Naive thymus-derived CD4-positive, alpha-beta T cell (primary cell): ENCODE results near the gene S100A16. TPM values are rescaled to one million over a fixed set of nuclear protein-coding genes. Genes with fewer than 3 reads are reported as not detected.
"Not testable (repeated sequence)": the region's sequence is repeated elsewhere in the genome, so short reads cannot be mapped to it uniquely, and the experiment has no call there.

Experiments
- ATAC-seq: fragments of 150-1000 bp; cut with Tn5 transposase; 2 replicates; pipeline ENCODE4 v1.10.0; 2021; ENCODE audit warnings: mild to moderate bottlenecking, moderate library complexity
- CTCF ChIA-PET: fragments of 350-600 bp; sonication (Branson Sonifier 250); formaldehyde crosslinking; loops from one replicate; lab custom pipeline; 2021; ENCODE audit warnings: antibody characterized with exemption; lab: Charles Lee
- POLR2A ChIA-PET: fragments of 350-600 bp; sonication (Branson Sonifier 250); formaldehyde crosslinking; loops from one replicate; lab custom pipeline; 2021; ENCODE audit warnings: antibody characterized with exemption, inconsistent platforms; lab: Charles Lee
- DNase-seq, 9 donors: peaks; one replicate each; pipeline versions ENCODE4 v3.0.0 to v3.0.0-alpha.2; 2020 to 2022; ENCODE audit warnings: mixed read lengths in 1 of 9
- H3K27ac ChIP-seq: one replicate; pipeline ENCODE4 v1.7.0; 2013; ENCODE audit warnings: mild to moderate bottlenecking, low read depth, low read length, moderate library complexity
- H3K27me3 ChIP-seq, 2 donors: one replicate each; pipeline ENCODE4 v1.7.0; 2013; ENCODE audit warnings: low read length in 2 of 2, mild to moderate bottlenecking in 2 of 2, moderate library complexity in 2 of 2; ENCODE audit not compliant: control insufficient read depth in 2 of 2, insufficient read depth in 2 of 2
- H3K36me3 ChIP-seq, 3 experiments: 1 replicate in 2 of 3; 2 replicates in 1 of 3; pipeline ENCODE4 v1.7.0; 2013; ENCODE audit warnings: low read length in 3 of 3, mild to moderate bottlenecking in 3 of 3, moderate library complexity in 1 of 3; ENCODE audit not compliant: insufficient read depth in 3 of 3, control insufficient read depth in 2 of 3
- H3K4me1 ChIP-seq, 2 donors: one replicate each; pipeline ENCODE4 v1.7.0; 2013; ENCODE audit warnings: low read length in 2 of 2, mild to moderate bottlenecking in 2 of 2, moderate library complexity in 1 of 2; ENCODE audit not compliant: control insufficient read depth in 2 of 2, insufficient read depth in 2 of 2
- H3K4me3 ChIP-seq: 2 replicates; pipeline ENCODE4 v1.7.0; 2013; ENCODE audit warnings: mild to moderate bottlenecking, low read length
- H3K9me3 ChIP-seq, 3 experiments: 1 replicate in 2 of 3; 2 replicates in 1 of 3; pipeline ENCODE4 v1.7.0; 2013; ENCODE audit warnings: low read length in 3 of 3; ENCODE audit not compliant: control insufficient read depth in 2 of 3
- H3K27ac Mint-ChIP-seq, 9 donors: one replicate each; pipeline ENCODE4 v1.8.0; 2020 to 2022; ENCODE audit warnings: mixed read lengths in 9 of 9, mild to moderate bottlenecking in 8 of 9, moderate library complexity in 5 of 9, inconsistent platforms in 2 of 9
- H3K27me3 Mint-ChIP-seq, 5 donors: one replicate each; pipeline ENCODE4 v1.8.0; 2021 to 2022; ENCODE audit warnings: mixed read lengths in 5 of 5, mild to moderate bottlenecking in 1 of 5
- H3K36me3 Mint-ChIP-seq, 5 donors: one replicate each; pipeline ENCODE4 v1.8.0; 2020 to 2022; ENCODE audit warnings: mixed read lengths in 5 of 5, mild to moderate bottlenecking in 3 of 5, inconsistent platforms in 1 of 5
- H3K4me1 Mint-ChIP-seq, 7 donors: one replicate each; pipeline ENCODE4 v1.8.0; 2020 to 2022; ENCODE audit warnings: mixed read lengths in 7 of 7, mild to moderate bottlenecking in 3 of 7, inconsistent platforms in 1 of 7
- H3K4me3 Mint-ChIP-seq, 10 donors: one replicate each; pipeline ENCODE4 v1.8.0; 2020 to 2022; ENCODE audit warnings: mild to moderate bottlenecking in 10 of 10, mixed read lengths in 10 of 10, moderate library complexity in 6 of 10, inconsistent platforms in 2 of 10
- H3K9me3 Mint-ChIP-seq, 11 donors: one replicate each; pipeline ENCODE4 v1.8.0; 2020 to 2022; ENCODE audit warnings: mixed read lengths in 11 of 11, mild to moderate bottlenecking in 4 of 11, inconsistent platforms in 1 of 11, moderate library complexity in 1 of 11
- intact Hi-C, 2 donors: fragments of 100-400 bp; cut with micrococcal nuclease; formaldehyde crosslinking; loops; one replicate each; pipeline ENCODE4 v1.15.1; 2023
- polyA plus RNA-seq, 2 donors: library from polyadenylated mRNA; unstranded; fragments of 300-500 nt; fragmentation: Illumina TruSeq; gene quantifications; one replicate each; pipeline ENCODE4 v1.2.3, GENCODE V29; 2021
- total RNA-seq, 6 experiments: library from RNA in 5 of 6; stranded (reverse) in 5 of 6; gene quantifications; 1 replicate in 5 of 6; 2 replicates in 1 of 6; pipeline ENCODE4 v1.2.3 and lab custom pipeline; 2021 to 2026

The S100A16 gene
- total and polyA plus RNA-seq, 7 experiments from 2014 or later, result not detected

GRCh38 chr1:153583976-153584375 lies 29.0 kb downstream of the S100A16 start:
- H3K9me3 ChIP-seq, result no peaks in the 10 kb centered on the region
- DNase-seq, result no peak
- intact Hi-C loops, result no loop called here
- H3K36me3 Mint-ChIP-seq, result peaks cover 0 to 3% (median 0%) of the 10 kb centered on the region in 5 donors
- no peaks in the 10 kb centered on the region for H3K27me3 ChIP-seq
- no peaks in the 10 kb centered on the region for H3K4me1 ChIP-seq
- peaks cover 5 to 18% (median 6%) of the 10 kb centered on the region in 5 donors for H3K27me3 Mint-ChIP-seq
- no peak overlapping the region for H3K4me3 ChIP-seq
- ATAC-seq, result no peak
- H3K36me3 ChIP-seq, result no peaks in the 10 kb centered on the region
- H3K27ac ChIP-seq, result no peak overlapping the region
- POLR2A ChIA-PET, result no interaction called here
- H3K27ac Mint-ChIP-seq, result peak overlapping the region in 1 of 9 donors; percentile 7
- H3K4me3 Mint-ChIP-seq, result no peak overlapping the region
- CTCF ChIA-PET, result no interaction called here
- H3K4me1 Mint-ChIP-seq, result no peaks in the 10 kb centered on the region
- H3K9me3 Mint-ChIP-seq, result peaks cover 0 to 2% (median 0%) of the 10 kb centered on the region in 11 donors

- ATAC-seq, H3K27ac ChIP-seq, H3K27me3 ChIP-seq, H3K36me3 ChIP-seq, H3K9me3 ChIP-seq, H3K4me3 Mint-ChIP-seq, H3K27ac Mint-ChIP-seq, H3K4me1 ChIP-seq, DNase-seq, intact Hi-C loops, POLR2A ChIA-PET, H3K4me1 Mint-ChIP-seq, H3K4me3 ChIP-seq, H3K9me3 Mint-ChIP-seq, CTCF ChIA-PET, H3K36me3 Mint-ChIP-seq: not testable (repeated sequence)
- peaks cover 5 to 23% (median 10%) of the 10 kb centered on the region in 5 donors for H3K27me3 Mint-ChIP-seq
Observed at GRCh38 chr1:153583514-153583913, 29.4 kb downstream of the S100A16 start.

- H3K27ac Mint-ChIP-seq, CTCF ChIA-PET, H3K27ac ChIP-seq, H3K36me3 ChIP-seq, DNase-seq, H3K9me3 ChIP-seq, intact Hi-C loops, H3K4me1 ChIP-seq, H3K4me3 ChIP-seq, H3K4me3 Mint-ChIP-seq, H3K9me3 Mint-ChIP-seq, ATAC-seq, POLR2A ChIA-PET, H3K4me1 Mint-ChIP-seq, H3K27me3 ChIP-seq, H3K36me3 Mint-ChIP-seq: not testable (repeated sequence)
- peaks cover 5 to 29% (median 17%) of the 10 kb centered on the region in 5 donors for H3K27me3 Mint-ChIP-seq
Observed at GRCh38 chr1:153582836-153583235, 30.1 kb downstream of the S100A16 start.

- Histone ChIP-seq H3K27ac (no peak overlapping the region), H3K4me3 (no peak overlapping the region), H3K9me3 (no peaks in the 10 kb centered on the region), H3K4me1 (no peaks in the 10 kb centered on the region), H3K36me3 (no peaks in the 10 kb centered on the region), H3K27me3 (no peaks in the 10 kb centered on the region)
- no peak for DNase-seq
- no peaks in the 10 kb centered on the region for H3K36me3 Mint-ChIP-seq
- POLR2A ChIA-PET, result no interaction called here
- no peak overlapping the region for H3K4me3 Mint-ChIP-seq
- CTCF ChIA-PET, result no interaction called here
- H3K9me3 Mint-ChIP-seq, result no peaks in the 10 kb centered on the region
- intact Hi-C loops, result loop anchor here in 1 of 2 donors (10.0 kb wide), 1 partner anchor 244 kb away; no protein-coding TSS in a partner anchor
- no peak overlapping the region for H3K27ac Mint-ChIP-seq
- peaks cover 0 to 3% (median 0%) of the 10 kb centered on the region in 7 donors for H3K4me1 Mint-ChIP-seq
- H3K27me3 Mint-ChIP-seq, result peaks cover under 1 to 29% (median 27%) of the 10 kb centered on the region in 5 donors
- no peak for ATAC-seq
Observed at GRCh38 chr1:153578936-153579335, 34.0 kb downstream of the S100A16 start.

GRCh38 chr1:153578490-153578889 lies 34.4 kb downstream of the S100A16 start:
- no peak overlapping the region for H3K27ac Mint-ChIP-seq
- no peak overlapping the region for H3K4me3 Mint-ChIP-seq
- H3K4me1 Mint-ChIP-seq, result peaks cover 0 to 3% (median 0%) of the 10 kb centered on the region in 7 donors
- Histone ChIP-seq H3K4me3 (no peak overlapping the region), H3K9me3 (no peaks in the 10 kb centered on the region), H3K36me3 (no peaks in the 10 kb centered on the region), H3K27ac (no peak overlapping the region), H3K27me3 (no peaks in the 10 kb centered on the region), H3K4me1 (no peaks in the 10 kb centered on the region)
- H3K36me3 Mint-ChIP-seq, result no peaks in the 10 kb centered on the region
- ChIA-PET POLR2A (no interaction called here), CTCF (interaction anchor here (0.9 kb wide), 1 partner anchor 45 kb away, joined by 3 read pairs; no protein-coding TSS in a partner anchor)
- H3K9me3 Mint-ChIP-seq, result no peaks in the 10 kb centered on the region
- H3K27me3 Mint-ChIP-seq, result peaks cover 0 to 29% (median 27%) of the 10 kb centered on the region in 5 donors
- DNase-seq, result no peak
- intact Hi-C loops, result loop anchor here in 1 of 2 donors (10.0 kb wide), 1 partner anchor 244 kb away; no protein-coding TSS in a partner anchor
- no peak for ATAC-seq

GRCh38 chr1:153577624-153578051 lies 35.3 kb downstream of the S100A16 start:
- ATAC-seq (no peak), DNase-seq (no peak)
- intact Hi-C loops, result loop anchor here in 1 of 2 donors (10.0 kb wide), 1 partner anchor 243 kb away; no protein-coding TSS in a partner anchor
- H3K36me3 Mint-ChIP-seq, result no peaks in the 10 kb centered on the region
- H3K9me3 Mint-ChIP-seq, result no peaks in the 10 kb centered on the region
- peaks cover 0 to 29% (median 27%) of the 10 kb centered on the region in 5 donors for H3K27me3 Mint-ChIP-seq
- ChIA-PET POLR2A (interaction anchor here (0.6 kb wide), 2 partner anchors 32 to 306 kb away, joined by 3 read pairs; no protein-coding TSS in a partner anchor), CTCF (interaction anchor here (0.9 to 1.3 kb wide), 2 partner anchors 44 to 67 kb away, joined by 3 to 5 read pairs; no protein-coding TSS in a partner anchor)
- Histone ChIP-seq H3K27ac (no peak overlapping the region), H3K9me3 (no peaks in the 10 kb centered on the region), H3K27me3 (no peaks in the 10 kb centered on the region), H3K4me1 (no peaks in the 10 kb centered on the region), H3K36me3 (no peaks in the 10 kb centered on the region), H3K4me3 (no peak overlapping the region)
- no peak overlapping the region for H3K4me3 Mint-ChIP-seq
- peaks cover 0 to 10% (median 0%) of the 10 kb centered on the region in 7 donors for H3K4me1 Mint-ChIP-seq
- no peak overlapping the region for H3K27ac Mint-ChIP-seq

- H3K9me3 Mint-ChIP-seq, result no peaks in the 10 kb centered on the region
- H3K4me1 ChIP-seq, result no peaks in the 10 kb centered on the region
- no peak for ATAC-seq
- H3K36me3 ChIP-seq, result no peaks in the 10 kb centered on the region
- no peaks in the 10 kb centered on the region for H3K9me3 ChIP-seq
- H3K27ac ChIP-seq, result no peak overlapping the region
- no peaks in the 10 kb centered on the region for H3K27me3 ChIP-seq
- H3K4me3 ChIP-seq, result no peak overlapping the region
- POLR2A ChIA-PET, result interaction anchor here (0.6 kb wide), 3 partner anchors 32 to 696 kb away, joined by 3 read pairs; no protein-coding TSS in a partner anchor
- CTCF ChIA-PET, result interaction anchor here (1.3 kb wide), 1 partner anchor 67 kb away, joined by 5 read pairs; no protein-coding TSS in a partner anchor
- DNase-seq, result no peak
- H3K36me3 Mint-ChIP-seq, result no peaks in the 10 kb centered on the region
- H3K4me1 Mint-ChIP-seq, result peaks cover 0 to 12% (median 0%) of the 10 kb centered on the region in 7 donors
- H3K27ac Mint-ChIP-seq, result no peak overlapping the region
- no peak overlapping the region for H3K4me3 Mint-ChIP-seq
- intact Hi-C loops, result loop anchor here in 1 of 2 donors (10.0 kb wide), 1 partner anchor 242 kb away; no protein-coding TSS in a partner anchor
- peaks cover 0 to 29% (median 27%) of the 10 kb centered on the region in 5 donors for H3K27me3 Mint-ChIP-seq
Observed at GRCh38 chr1:153577138-153577537, 35.8 kb downstream of the S100A16 start.
